DND-41 (cell line): Measurements from ENCODE around the gene NRG3.

ENCODE experiments used
- CTCF ChIP-seq: IDR thresholded peaks from 2 replicates; pipeline ENCODE4 v1.5.1; 2012; ENCODE audit warnings: borderline replicate concordance, low read length, moderate library complexity, mild to moderate bottlenecking; ENCODE audit not compliant: poor library complexity, severe bottlenecking; ENCODE audit errors: extremely low read depth
- EZH2 ChIP-seq: IDR thresholded peaks from 3 replicates; pipeline ENCODE4 v1.6.1; 2012; ENCODE audit warnings: borderline replicate concordance, low read depth, mild to moderate bottlenecking, moderate library complexity, low read length, inconsistent platforms; ENCODE audit not compliant: severe bottlenecking

- no peak for TF ChIP-seq CTCF
- no peak for TF ChIP-seq EZH2
Observed at GRCh38 chr10:81876253-81877077, 1.5 kb downstream of the NRG3 start.
